Left lung (tissue), 10 donors: ENCODE measurements around the gene PDE4D. TPM values are rescaled to one million over a fixed set of nuclear protein-coding genes. Genes with fewer than 3 reads are reported as not detected.

ENCODE experiments used
- ATAC-seq: fragments of 200-7000 bp; cut with Tn5 transposase; one replicate; pipeline ENCODE4 v1.9.1; 2020; ENCODE audit warnings: moderate library complexity
- DNase-seq, 4 donors: peaks; one replicate each; pipeline ENCODE4 v3.0.0-alpha.2; 2013 to 2020
- H3K27ac ChIP-seq, 2 donors: fragments of 200-600 bp; sonication (generic) in 1 of 2; one replicate each; pipeline versions ENCODE4 v1.5.0 to v1.8.0; 2020 to 2021
- H3K27me3 ChIP-seq, 2 donors: fragments of 200-600 bp; sonication (generic) in 1 of 2; one replicate each; pipeline versions ENCODE4 v1.5.0 to v1.8.0; 2020 to 2021
- H3K36me3 ChIP-seq, 2 donors: fragments of 200-600 bp; sonication (generic) in 1 of 2; one replicate each; pipeline versions ENCODE4 v1.5.0 to v1.8.0; 2020 to 2021
- H3K4me1 ChIP-seq, 2 donors: fragments of 200-600 bp; one replicate each; pipeline ENCODE4 v1.8.0; 2021
- H3K4me3 ChIP-seq, 2 donors: fragments of 200-600 bp; sonication (generic) in 1 of 2; one replicate each; pipeline versions ENCODE4 v1.5.0 to v1.8.0; 2020 to 2021; ENCODE audit warnings: mild to moderate bottlenecking in 1 of 2
- H3K9me3 ChIP-seq, 2 donors: fragments of 200-600 bp; sonication (generic) in 1 of 2; one replicate each; pipeline versions ENCODE4 v1.5.0 to v1.8.0; 2020 to 2021
- CTCF ChIP-seq, 2 donors: fragments of 200-600 bp; sonication (generic) in 1 of 2; IDR thresholded peaks; one replicate each; pipeline versions ENCODE4 v1.5.0 to v1.8.0; 2021; ENCODE audit warnings: antibody characterized with exemption in 2 of 2
- intact Hi-C, 2 donors: fragments of 100-400 bp; cut with DNase I; formaldehyde crosslinking; loops; one replicate each; pipeline versions ENCODE4 v1.11.2 to v1.14.2; 2022
- polyA plus RNA-seq, 6 donors: library from polyadenylated mRNA; unstranded; fragments of 120-200 nt; gene quantifications; one replicate each; pipeline ENCODE4 v1.2.1, GENCODE V29; 2013; ENCODE audit not compliant: insufficient read length in 6 of 6
- total RNA-seq, 2 donors: library from RNA; stranded (reverse); fragmentation: NEBNext Ultra II Directional; extraction: Animal tissue kit (Norgen Biotek cat#: 25700); gene quantifications; one replicate each; pipeline ENCODE4 v1.2.1, GENCODE V29; 2021
- donor health status: DM: no; HTN: yes; CAD: no.
- donor health status: DM: no; HTN: no; CAD: no.

The PDE4D gene
- total and polyA plus RNA-seq, 8 donors: 21.4 to 57.1 (median 25.4) TPM

- Histone ChIP-seq H3K4me3 (no peak overlapping the region), H3K27me3 (no peaks in the 10 kb centered on the region), H3K27ac (no peak overlapping the region), H3K36me3 (no peaks in the 10 kb centered on the region), H3K4me1 (peaks cover 0 to 5% of the 10 kb centered on the region in 2 donors), H3K9me3 (no peaks in the 10 kb centered on the region)
- intact Hi-C loops: no loop called here
- TF ChIP-seq CTCF (IDR thresholded peaks at IDR 0.05): no peak
- no peak for ATAC-seq
- DNase-seq: no peak
Measured at GRCh38 chr5:59489551-59489950, 404.0 kb downstream of the PDE4D start.

- TF ChIP-seq CTCF (IDR thresholded peaks at IDR 0.05): no peak
- Histone ChIP-seq H3K4me3 (no peak overlapping the region), H3K9me3 (no peaks in the 10 kb centered on the region), H3K27me3 (no peaks in the 10 kb centered on the region), H3K27ac (no peak overlapping the region), H3K4me1 (peaks cover 0 to 5% of the 10 kb centered on the region in 2 donors), H3K36me3 (no peaks in the 10 kb centered on the region)
- DNase-seq (peak in 2 of 4 donors; percentile 20 to 33), ATAC-seq (peak; percentile 29)
- intact Hi-C loops: no loop called here
Measured at GRCh38 chr5:59487772-59488729, 405.5 kb downstream of the PDE4D start.

GRCh38 chr5:59487068-59487686, 406.3 kb downstream of the PDE4D start:
- Histone ChIP-seq H3K27ac (no peak overlapping the region), H3K27me3 (no peaks in the 10 kb centered on the region), H3K4me3 (no peak overlapping the region), H3K9me3 (no peaks in the 10 kb centered on the region), H3K4me1 (peaks cover 0 to 5% of the 10 kb centered on the region in 2 donors), H3K36me3 (no peaks in the 10 kb centered on the region)
- intact Hi-C loops: no loop called here
- ATAC-seq (no peak), DNase-seq (peak in 2 of 4 donors; percentile 8 to 17)
- no peak for TF ChIP-seq CTCF (IDR thresholded peaks at IDR 0.05)

- ATAC-seq: no peak
- no peak overlapping the region for H3K4me3 ChIP-seq
Measured at GRCh38 chr5:59486508-59486907, 407.0 kb downstream of the PDE4D start.

More at GRCh38 chr5:59486508-59486907, 407.0 kb downstream of the PDE4D start:
- intact Hi-C loops: no loop called here
- no peak for TF ChIP-seq CTCF (IDR thresholded peaks at IDR 0.05)
- no peak overlapping the region for H3K27ac ChIP-seq
- H3K36me3 ChIP-seq: no peaks in the 10 kb centered on the region
- H3K27me3 ChIP-seq: no peaks in the 10 kb centered on the region
- H3K4me1 ChIP-seq: peaks cover 0 to 5% of the 10 kb centered on the region in 2 donors
- no peak for DNase-seq
- no peaks in the 10 kb centered on the region for H3K9me3 ChIP-seq
